Spinal cord (tissue), 10 donors: ENCODE results near the gene CALR. TPM values are rescaled to one million over a fixed set of nuclear protein-coding genes. Genes with fewer than 3 reads are reported as not detected.
A peak's percentile ranks its signal among the peaks of the same experiment; 100 is the strongest.
"Not testable (repeated sequence)": the region's sequence is repeated elsewhere in the genome, so short reads cannot be mapped to it uniquely, and the experiment has no call there.

Source experiments
- DNase-seq, 6 donors: peaks; one replicate each; pipeline versions ENCODE4 v3.0.0 to v3.0.0-alpha.2; 2013 to 2015; ENCODE audit warnings: low spot score in 6 of 6, low read depth in 4 of 6
- H3K27ac ChIP-seq: one replicate; pipeline ENCODE4 v1.5.1; 2013; ENCODE audit warnings: low read depth, low read length, control low read depth
- H3K27me3 ChIP-seq: one replicate; pipeline ENCODE4 v1.6.1; 2013; ENCODE audit warnings: low read length; ENCODE audit not compliant: control insufficient read depth, insufficient read depth
- H3K36me3 ChIP-seq: one replicate; pipeline ENCODE4 v1.6.1; 2013; ENCODE audit warnings: low read length; ENCODE audit not compliant: control insufficient read depth, insufficient read depth
- H3K4me1 ChIP-seq: one replicate; pipeline ENCODE4 v1.6.1; 2013; ENCODE audit warnings: low read length; ENCODE audit not compliant: control insufficient read depth, insufficient read depth
- H3K4me3 ChIP-seq: one replicate; pipeline ENCODE4 v1.5.1; 2013; ENCODE audit warnings: low read depth, low read length, control low read depth
- H3K9me3 ChIP-seq: one replicate; pipeline ENCODE4 v1.6.1; 2013; ENCODE audit warnings: low read length; ENCODE audit not compliant: control insufficient read depth, insufficient read depth
- WGBS: methylation state at CpG from one replicate; pipeline ENCODE4 v1.1.5; 2013; ENCODE audit warnings: missing lambda C conversion rate; ENCODE audit not compliant: insufficient coverage; 5-methylcytosine and 5-hydroxymethylcytosine counted together
- long read RNA-seq, 4 donors: transcript quantifications; one replicate each; lab custom pipeline, GENCODE V29; 2026
- polyA plus RNA-seq, 2 donors: library from polyadenylated mRNA; unstranded; fragments of 120-200 nt; gene quantifications; one replicate each; pipeline ENCODE4 v1.2.1, GENCODE V29; 2013; ENCODE audit not compliant: insufficient read length in 2 of 2
- total RNA-seq, 2 donors: library from RNA; depleted of rRNA in 1 of 2; stranded (reverse); fragments of 120-200 nt in 1 of 2; fragments of >200 nt in 1 of 2; gene quantifications; one replicate each; pipeline versions ENCODE4 v1.2.3 to v1.2.4, GENCODE V29; 2013 to 2014
- donor health status: healthy.

Gene CALR
- 100 to 1,000 TPM; 452 to 872 TPM for total RNA-seq
- polyA plus RNA-seq = 100 to 1,000 TPM; 521 to 592 TPM
- long read RNA-seq, donor 1, transcript CALR-203 (2 exons, 667 nt) = minor isoform, 5 of 300 reads
- long read RNA-seq, donor 1, transcript CALR-207 (4 exons, 781 nt) = minor isoform, 5 of 300 reads
- long read RNA-seq, donor 1, transcript CALR-201 (9 exons, 1,903 nt) = major isoform, 159 of 300 reads
- long read RNA-seq, donor 1, partial matches to known transcripts = 104 of 300 reads
- long read RNA-seq, donor 1, other reads (novel, unspliced or antisense) = 26 of 300 reads
- long read RNA-seq, donor 2, transcript CALR-201 (9 exons, 1,903 nt) = major isoform, 34 of 126 reads
- long read RNA-seq, donor 2, partial matches to known transcripts = 90 of 126 reads
- long read RNA-seq, donor 2, other reads (novel, unspliced or antisense) = 0 of 126 reads
- long read RNA-seq, donor 3, transcript CALR-201 (9 exons, 1,903 nt) = major isoform, 56 of 282 reads
- long read RNA-seq, donor 3, partial matches to known transcripts = 222 of 282 reads
- long read RNA-seq, donor 3, other reads (novel, unspliced or antisense) = 0 of 282 reads
- long read RNA-seq, donor 4, transcript CALR-207 (4 exons, 781 nt) = minor isoform, 9 of 768 reads
- long read RNA-seq, donor 4, transcript CALR-201 (9 exons, 1,903 nt) = major isoform, 266 of 768 reads
- long read RNA-seq, donor 4, transcript CALR-203 (2 exons, 667 nt) = minor isoform, 6 of 768 reads
- long read RNA-seq, donor 4, partial matches to known transcripts = 463 of 768 reads
- long read RNA-seq, donor 4, other reads (novel, unspliced or antisense) = 24 of 768 reads

DNA sequence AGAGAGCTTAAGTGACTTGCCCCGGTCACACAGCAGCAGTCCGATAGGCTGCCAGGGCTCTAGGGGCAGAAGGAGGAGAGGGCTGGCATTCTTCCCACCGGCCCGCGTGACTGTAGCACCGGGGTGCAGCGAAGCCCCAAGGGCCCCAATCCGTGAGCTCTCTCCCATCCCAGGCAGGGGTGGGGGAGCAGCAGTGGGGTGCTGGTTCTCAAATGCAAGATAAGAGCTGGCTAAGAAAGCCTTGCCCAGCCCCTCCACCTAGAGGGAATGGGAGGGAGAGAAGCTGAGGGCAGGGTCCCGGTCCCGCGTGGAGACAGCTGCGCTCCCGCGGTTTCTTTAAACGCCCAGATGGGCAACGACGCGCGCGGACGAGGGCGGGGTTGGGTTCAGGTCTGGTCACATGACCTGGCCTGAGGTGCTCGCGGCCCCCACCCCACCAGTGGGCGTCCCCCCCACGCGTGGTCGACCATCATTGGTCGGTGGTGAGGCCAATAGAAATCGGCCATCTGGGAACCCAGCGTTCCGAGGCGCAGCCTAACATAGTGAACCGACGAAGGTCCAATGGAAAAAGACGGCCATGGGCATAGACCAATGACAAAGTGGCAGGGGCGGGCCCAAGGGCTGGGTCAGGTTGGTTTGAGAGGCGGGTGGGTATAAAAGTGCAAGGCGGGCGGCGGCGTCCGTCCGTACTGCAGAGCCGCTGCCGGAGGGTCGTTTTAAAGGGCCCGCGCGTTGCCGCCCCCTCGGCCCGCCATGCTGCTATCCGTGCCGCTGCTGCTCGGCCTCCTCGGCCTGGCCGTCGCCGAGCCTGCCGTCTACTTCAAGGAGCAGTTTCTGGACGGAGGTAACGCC lies at the start of gene CALR:
Gene CALR (plus strand): TSS at position 683 of the 852 bp plus-strand sequence. CDS start 71 bp downstream, at position 754.
- peaks cover 45% of the 10 kb centered on the region for H3K4me1 ChIP-seq
- H3K27ac ChIP-seq = peak within 1 kb of the TSS; percentile 93
- WGBS = under 1% methylated on average over 60 of the region's 63 CpGs
- H3K4me3 ChIP-seq = peak within 1 kb of the TSS; percentile 96
- H3K36me3 ChIP-seq = peaks cover 36% of the 10 kb centered on the region
- no peaks in the 10 kb centered on the region for H3K27me3 ChIP-seq
- H3K9me3 ChIP-seq = no peaks in the 10 kb centered on the region
- peak; percentile 98 to 100 (median 99) for DNase-seq

DNA sequence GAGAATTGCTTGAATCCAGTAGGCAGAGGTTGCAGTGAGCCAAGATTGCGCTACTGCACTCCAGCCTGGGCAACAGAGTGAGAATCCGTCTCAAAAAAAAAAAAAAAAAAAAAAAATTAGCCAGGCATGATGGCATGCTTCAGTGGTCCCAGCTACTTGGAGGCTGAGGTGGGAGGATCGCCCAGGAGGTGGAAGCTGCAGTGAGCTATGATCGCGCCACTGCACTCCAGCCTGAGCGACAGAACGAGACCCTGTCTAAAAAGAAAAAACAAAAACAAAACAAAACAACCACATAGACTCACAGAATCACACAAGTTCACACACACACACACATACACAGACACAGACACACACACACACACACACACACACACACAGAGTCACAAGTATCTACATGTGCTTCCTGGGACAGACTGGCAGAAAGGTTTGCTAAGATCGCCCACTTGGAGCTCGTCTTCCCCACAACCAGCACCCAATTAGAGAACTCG lies 48.1 kb upstream of the CALR start:
- H3K27ac ChIP-seq = peak overlapping the region; percentile 88
- H3K36me3 ChIP-seq = peaks cover 28% of the 10 kb centered on the region
- not testable (repeated sequence) for H3K9me3 ChIP-seq, DNase-seq
- peaks cover 26% of the 10 kb centered on the region for H3K4me1 ChIP-seq
- 21% methylated on average over 7 of the region's 10 CpGs for WGBS
- H3K4me3 ChIP-seq = peak overlapping the region; percentile 89
- peaks cover 16% of the 10 kb centered on the region for H3K27me3 ChIP-seq

DNA sequence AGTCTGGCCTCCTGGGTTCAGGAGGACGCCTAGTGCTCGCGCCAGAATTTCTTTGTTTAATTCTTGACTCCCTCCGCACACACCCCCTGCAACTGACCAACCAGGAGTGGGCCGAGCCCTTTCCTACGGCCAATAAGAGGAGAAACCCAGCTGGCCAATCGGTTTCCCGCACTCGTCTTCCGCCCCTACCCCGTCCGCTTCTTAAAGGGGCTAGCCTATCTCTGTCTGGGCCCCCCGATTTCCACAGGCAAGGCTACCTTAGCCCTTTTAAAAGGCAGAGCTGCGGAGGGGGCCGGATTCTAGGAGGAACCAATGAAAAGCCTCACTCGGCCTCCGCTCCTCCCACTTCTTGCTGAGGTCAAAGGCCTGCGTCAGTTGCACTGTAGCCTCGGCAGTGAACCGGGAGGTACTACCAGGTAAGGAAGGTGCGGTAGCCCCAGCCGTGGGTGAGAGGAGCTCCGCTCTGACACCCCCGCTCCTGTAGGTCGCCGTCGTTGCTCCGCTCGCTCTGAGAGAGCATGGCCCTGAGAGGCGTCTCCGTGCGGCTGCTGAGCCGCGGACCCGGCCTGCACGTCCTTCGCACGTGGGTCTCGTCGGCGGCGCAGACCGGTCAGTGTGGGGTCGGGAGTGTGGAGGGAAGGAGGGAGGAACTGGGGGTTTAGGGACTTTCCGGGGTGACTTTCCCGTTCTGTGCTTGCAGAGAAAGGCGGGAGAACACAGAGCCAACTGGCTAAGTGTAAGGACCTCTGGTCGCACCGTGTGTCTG lies 47.4 kb upstream of the CALR start, which contains the start of gene GCDH:
Gene GCDH (plus strand): TSS at position 374 of the 766 bp plus-strand sequence. CDS start 145 bp downstream, at position 519.
- DNase-seq = peak; percentile 92 to 100 (median 98)
- no peaks in the 10 kb centered on the region for H3K9me3 ChIP-seq
- 0% methylated on average over 49 of the region's 49 CpGs for WGBS
- H3K4me1 ChIP-seq = peaks cover 20% of the 10 kb centered on the region
- H3K4me3 ChIP-seq = peak within 1 kb of the TSS; percentile 89
- peak within 1 kb of the TSS; percentile 88 for H3K27ac ChIP-seq
- peaks cover 32% of the 10 kb centered on the region for H3K36me3 ChIP-seq
- H3K27me3 ChIP-seq = peaks cover 11% of the 10 kb centered on the region

DNA sequence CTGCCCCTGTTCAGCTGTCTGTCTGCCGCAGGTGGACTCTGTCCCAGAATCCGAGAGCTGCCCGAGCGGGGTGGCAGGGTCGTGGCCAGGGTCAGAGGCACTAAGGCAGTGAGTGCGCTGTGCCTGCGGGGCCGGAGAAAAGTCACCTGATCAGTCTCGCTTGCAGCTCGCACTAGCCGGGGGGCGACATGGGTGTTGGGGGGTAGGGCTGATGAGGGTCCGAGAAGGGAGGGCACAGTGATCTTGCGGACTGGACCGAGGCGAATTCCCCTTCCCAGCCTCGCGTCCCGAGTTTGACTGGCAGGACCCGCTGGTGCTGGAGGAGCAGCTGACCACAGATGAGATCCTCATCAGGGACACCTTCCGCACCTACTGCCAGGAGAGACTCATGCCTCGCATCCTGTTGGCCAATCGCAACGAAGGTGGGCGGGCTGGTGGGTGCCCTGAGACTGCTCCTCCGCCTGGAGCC lies 46.8 kb upstream of the CALR start:
- Histone ChIP-seq H3K4me3 (peak overlapping the region; percentile 89), H3K9me3 (no peaks in the 10 kb centered on the region), H3K4me1 (peaks cover 17% of the 10 kb centered on the region), H3K27me3 (peaks cover 5% of the 10 kb centered on the region), H3K27ac (no peak overlapping the region), H3K36me3 (peaks cover 38% of the 10 kb centered on the region)
- DNase-seq = no peak
- WGBS = 2% methylated on average over 22 of the region's 26 CpGs

DNA sequence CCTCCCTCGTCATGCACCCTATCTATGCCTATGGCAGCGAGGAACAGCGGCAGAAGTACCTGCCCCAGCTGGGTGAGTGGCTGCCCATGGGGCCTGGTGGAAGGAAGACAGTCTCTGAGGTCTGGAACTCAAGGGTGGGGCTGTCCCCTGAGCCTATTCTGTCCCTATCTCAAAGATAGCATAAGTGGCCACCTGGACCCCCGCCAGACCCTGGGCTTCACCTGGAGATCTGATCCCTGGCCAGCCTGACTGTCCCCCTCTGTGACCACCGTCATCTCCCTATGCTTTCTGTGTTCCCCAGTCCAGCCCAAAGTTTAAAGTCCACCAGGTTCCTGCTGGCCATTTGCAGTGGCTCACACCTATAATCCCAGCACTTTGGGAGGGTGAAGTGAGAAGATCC lies 44.8 kb upstream of the CALR start:
- Histone ChIP-seq H3K4me3 (no peak overlapping the region), H3K36me3 (peaks cover 56% of the 10 kb centered on the region), H3K9me3 (no peaks in the 10 kb centered on the region), H3K27ac (no peak overlapping the region), H3K27me3 (no peaks in the 10 kb centered on the region), H3K4me1 (peaks cover 17% of the 10 kb centered on the region)
- 100% methylated on average over 4 of the region's 5 CpGs for WGBS
- no peak for DNase-seq

GRCh38 chr19:12896460-12896859 lies 41.9 kb upstream of the CALR start:
- peaks cover 9% of the 10 kb centered on the region for H3K4me1 ChIP-seq
- DNase-seq = no peak
- 96% methylated on average over 17 of the region's 17 CpGs for WGBS
- H3K9me3 ChIP-seq = no peaks in the 10 kb centered on the region
- no peaks in the 10 kb centered on the region for H3K27me3 ChIP-seq
- H3K27ac ChIP-seq = no peak overlapping the region
- H3K4me3 ChIP-seq = no peak overlapping the region
- peaks cover 68% of the 10 kb centered on the region for H3K36me3 ChIP-seq

DNA sequence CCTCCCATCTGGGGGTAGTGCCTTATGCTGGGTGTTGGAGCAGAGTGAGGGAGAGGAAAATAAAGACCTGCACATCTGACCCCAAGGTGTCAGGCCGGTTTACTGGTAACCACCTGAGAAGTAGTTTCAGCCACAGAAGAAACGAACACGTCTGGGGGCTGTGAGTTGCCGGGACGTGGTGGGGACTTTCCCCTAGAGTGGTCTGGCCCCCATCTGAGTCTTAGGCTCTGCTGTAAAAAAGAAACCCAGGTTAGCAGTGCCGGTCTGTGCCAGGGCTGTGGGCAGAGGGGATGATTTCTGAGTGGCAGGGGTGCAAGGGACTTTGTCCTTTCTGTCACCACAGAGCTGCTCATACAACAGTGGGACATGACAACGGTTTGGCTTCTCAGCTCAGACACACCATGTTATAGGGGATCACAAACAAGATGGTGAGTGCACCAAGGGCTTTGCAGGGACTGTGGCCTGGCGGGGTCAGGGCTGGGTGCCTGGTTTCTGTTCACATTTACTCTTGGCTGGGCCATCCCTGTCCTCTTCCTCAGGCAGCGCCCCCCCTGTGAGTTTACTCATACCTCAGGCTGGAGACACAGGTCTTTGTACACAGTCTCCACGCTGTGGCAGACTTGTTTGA lies 38.4 kb upstream of the CALR start:
- no peaks in the 10 kb centered on the region for H3K9me3 ChIP-seq
- no peaks in the 10 kb centered on the region for H3K27me3 ChIP-seq
- DNase-seq = no peak
- H3K36me3 ChIP-seq = peaks cover 57% of the 10 kb centered on the region
- no peak overlapping the region for H3K27ac ChIP-seq
- 87% methylated on average over 10 of the region's 10 CpGs for WGBS
- no peak overlapping the region for H3K4me3 ChIP-seq
- H3K4me1 ChIP-seq = no peaks in the 10 kb centered on the region

DNA sequence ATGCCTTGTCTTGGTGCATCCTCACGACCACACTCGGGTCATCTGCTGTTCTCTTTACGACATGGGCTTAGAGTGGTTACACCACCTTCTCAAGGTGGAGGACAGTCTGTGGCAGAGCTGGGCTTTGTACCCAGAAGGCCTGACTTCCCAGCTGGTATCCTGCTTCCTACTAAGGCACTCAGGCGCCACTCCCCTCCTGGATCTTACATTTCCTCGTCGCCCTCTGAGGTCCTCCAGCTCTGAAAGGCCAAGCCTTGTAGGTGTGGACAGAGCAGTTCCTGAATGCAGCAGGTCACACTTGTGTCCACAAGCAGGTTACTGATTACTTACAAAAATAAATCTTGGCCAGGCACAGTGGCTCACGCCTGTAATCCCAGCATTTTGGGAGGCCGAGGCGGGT lies 31.2 kb upstream of the CALR start:
- Histone ChIP-seq H3K27ac (no peak overlapping the region), H3K36me3 (peaks cover 15% of the 10 kb centered on the region), H3K4me3 (no peak overlapping the region), H3K4me1 (peaks cover 13% of the 10 kb centered on the region), H3K9me3 (no peaks in the 10 kb centered on the region), H3K27me3 (no peaks in the 10 kb centered on the region)
- 89% methylated on average over 9 of the region's 9 CpGs for WGBS
- DNase-seq = no peak
